Activated CD8-positive, alpha-beta memory T cell treated with anti-CD3 and anti-CD28 coated beads, Interleukin-2, amount 10 ng/mL, durations not matched to agents 7 days and 5 days (primary cell): Measurements from ENCODE around the gene SIAE. TPM values are rescaled to one million over a fixed set of nuclear protein-coding genes. Genes with fewer than 3 reads are reported as not detected.

Source experiments
- ATAC-seq: fragments of 150-1000 bp; cut with Tn5 transposase; one replicate; pipeline ENCODE4 v1.10.0; 2021; ENCODE audit warnings: moderate library complexity
- CTCF ChIA-PET: fragments of 350-600 bp; sonication (Branson Sonifier 250); formaldehyde crosslinking; loops from one replicate; lab custom pipeline; 2021; ENCODE audit warnings: antibody characterized with exemption; lab: Charles Lee
- DNase-seq: peaks from one replicate; pipeline ENCODE4 v3.0.0-alpha.2; 2020
- H3K27ac Mint-ChIP-seq: one replicate; pipeline ENCODE4 v1.8.0; 2021; ENCODE audit warnings: mild to moderate bottlenecking, mixed read lengths
- H3K27me3 Mint-ChIP-seq: one replicate; pipeline ENCODE4 v1.8.0; 2021; ENCODE audit warnings: mixed read lengths
- H3K36me3 Mint-ChIP-seq: one replicate; pipeline ENCODE4 v1.8.0; 2021; ENCODE audit warnings: mild to moderate bottlenecking, mixed read lengths
- H3K4me1 Mint-ChIP-seq: one replicate; pipeline ENCODE4 v1.8.0; 2021; ENCODE audit warnings: mixed read lengths
- H3K4me3 Mint-ChIP-seq: one replicate; pipeline ENCODE4 v1.8.0; 2021; ENCODE audit warnings: mild to moderate bottlenecking, moderate library complexity, mixed read lengths
- H3K9me3 Mint-ChIP-seq: one replicate; pipeline ENCODE4 v1.8.0; 2022; ENCODE audit warnings: low read depth, mixed read lengths
- total RNA-seq, 2 experiments: library from RNA; stranded (reverse); gene quantifications; one replicate each; pipeline ENCODE4 v1.2.3, GENCODE V29; 2021

Gene SIAE
- total RNA-seq, 2 experiments from 2014 or later: 3.8 to 4.1 TPM

- H3K27me3 Mint-ChIP-seq: no peaks in the 10 kb centered on the region
- no peak overlapping the region for H3K27ac Mint-ChIP-seq
- DNase-seq (no peak), ATAC-seq (no peak)
- no peaks in the 10 kb centered on the region for H3K9me3 Mint-ChIP-seq
- CTCF ChIA-PET: interaction anchor here (0.7 to 1.3 kb wide), 3 partner anchors 31 to 159 kb away, joined by 3 read pairs; no protein-coding TSS in a partner anchor
- H3K36me3 Mint-ChIP-seq: peaks cover 29% of the 10 kb centered on the region
- H3K4me3 Mint-ChIP-seq: no peak overlapping the region
- H3K4me1 Mint-ChIP-seq: no peaks in the 10 kb centered on the region
Observed at GRCh38 chr11:124638500-124638899, 35.0 kb downstream of the SIAE start.

DNA sequence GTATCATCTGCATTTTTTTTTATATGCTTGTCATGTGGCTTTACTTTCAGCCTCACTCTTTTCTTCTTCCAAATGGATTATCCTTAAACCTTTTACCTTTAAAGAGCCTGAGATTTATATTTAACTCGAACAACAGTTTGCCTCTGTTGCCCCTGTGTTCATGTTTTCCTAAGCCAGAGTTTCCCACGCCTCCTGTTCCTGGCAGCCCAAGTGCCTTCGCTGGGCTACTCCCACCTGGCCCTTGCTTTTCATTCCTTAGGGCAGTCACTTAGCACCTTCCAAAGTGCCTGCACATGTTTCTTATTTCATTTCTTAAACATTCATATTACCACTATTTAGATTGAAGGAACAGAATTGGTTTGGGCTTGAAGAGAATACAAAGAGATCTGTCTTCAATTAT, 37.6 kb downstream of the SIAE start:
- Mint-ChIP-seq H3K4me3 (no peak overlapping the region), H3K27ac (no peak overlapping the region), H3K4me1 (no peaks in the 10 kb centered on the region), H3K27me3 (no peaks in the 10 kb centered on the region), H3K36me3 (peaks cover 43% of the 10 kb centered on the region), H3K9me3 (no peaks in the 10 kb centered on the region)
- CTCF ChIA-PET: interaction anchor here (1.0 to 1.5 kb wide), 2 partner anchors 8 to 157 kb away, joined by 3 to 4 read pairs; no protein-coding TSS in a partner anchor
- ATAC-seq (no peak), DNase-seq (no peak)

GRCh38 chr11:124633355-124633754, 40.2 kb downstream of the SIAE start:
- no peak overlapping the region for H3K27ac Mint-ChIP-seq
- no peaks in the 10 kb centered on the region for H3K27me3 Mint-ChIP-seq
- DNase-seq (no peak), ATAC-seq (no peak)
- H3K4me3 Mint-ChIP-seq: no peak overlapping the region
- peaks cover 2% of the 10 kb centered on the region for H3K4me1 Mint-ChIP-seq
- no peaks in the 10 kb centered on the region for H3K9me3 Mint-ChIP-seq
- H3K36me3 Mint-ChIP-seq: peaks cover 38% of the 10 kb centered on the region
- CTCF ChIA-PET: interaction anchor here (0.7 to 1.3 kb wide), 3 partner anchors 11 to 218 kb away, joined by 3 read pairs; no protein-coding TSS in a partner anchor

DNA sequence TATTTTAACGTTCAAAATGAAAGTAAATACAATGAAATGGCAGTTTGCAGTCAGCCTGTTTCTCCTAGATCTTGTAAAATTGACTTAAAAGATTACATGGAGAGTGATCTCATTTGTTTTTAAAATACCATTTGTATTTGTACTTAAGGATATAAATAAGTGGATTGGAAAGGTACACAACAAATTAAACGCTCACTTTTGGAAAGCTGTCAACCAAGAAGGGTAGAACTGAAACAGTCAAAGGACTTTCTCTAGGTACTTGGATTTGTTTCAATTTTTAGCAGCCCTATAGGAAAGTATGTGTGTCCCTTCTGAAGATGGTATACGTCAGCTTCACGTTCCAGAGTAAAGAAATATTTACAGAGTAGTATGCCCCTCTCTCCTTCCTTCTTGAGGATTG, 43.6 kb downstream of the SIAE start:
- DNase-seq (no peak), ATAC-seq (no peak)
- Mint-ChIP-seq H3K4me3 (no peak overlapping the region), H3K27ac (no peak overlapping the region), H3K36me3 (peaks cover 43% of the 10 kb centered on the region), H3K4me1 (peaks cover 12% of the 10 kb centered on the region), H3K27me3 (no peaks in the 10 kb centered on the region), H3K9me3 (no peaks in the 10 kb centered on the region)
- CTCF ChIA-PET: no interaction called here

DNA sequence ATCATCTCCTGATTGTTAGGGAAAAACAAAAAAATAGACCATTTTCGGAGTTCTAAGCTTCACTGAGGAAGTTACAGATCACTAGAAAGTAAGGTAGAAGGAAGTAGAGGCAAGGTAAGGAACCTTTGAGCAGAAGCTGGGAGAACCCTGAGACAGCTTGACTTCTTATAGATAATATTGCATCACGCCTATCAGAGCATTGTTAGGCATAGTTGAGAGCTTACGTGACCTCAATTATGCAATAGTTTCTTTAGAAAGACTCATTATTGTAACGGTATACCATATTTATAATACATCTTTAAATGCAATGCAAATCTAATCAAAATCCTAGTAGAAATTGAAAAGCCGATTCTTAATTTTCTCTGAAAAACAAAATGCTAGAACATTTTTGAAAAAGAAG, 46.0 kb downstream of the SIAE start:
- no peak overlapping the region for H3K27ac Mint-ChIP-seq
- ATAC-seq: no peak
- no peak overlapping the region for H3K4me3 Mint-ChIP-seq
- H3K36me3 Mint-ChIP-seq: peaks cover 33% of the 10 kb centered on the region
- no peaks in the 10 kb centered on the region for H3K27me3 Mint-ChIP-seq
- CTCF ChIA-PET: interaction anchor here (0.7 to 1.0 kb wide), 2 partner anchors 15 to 201 kb away, joined by 3 read pairs; no protein-coding TSS in a partner anchor
- no peaks in the 10 kb centered on the region for H3K9me3 Mint-ChIP-seq
- peaks cover 28% of the 10 kb centered on the region for H3K4me1 Mint-ChIP-seq
- DNase-seq: no peak

DNA sequence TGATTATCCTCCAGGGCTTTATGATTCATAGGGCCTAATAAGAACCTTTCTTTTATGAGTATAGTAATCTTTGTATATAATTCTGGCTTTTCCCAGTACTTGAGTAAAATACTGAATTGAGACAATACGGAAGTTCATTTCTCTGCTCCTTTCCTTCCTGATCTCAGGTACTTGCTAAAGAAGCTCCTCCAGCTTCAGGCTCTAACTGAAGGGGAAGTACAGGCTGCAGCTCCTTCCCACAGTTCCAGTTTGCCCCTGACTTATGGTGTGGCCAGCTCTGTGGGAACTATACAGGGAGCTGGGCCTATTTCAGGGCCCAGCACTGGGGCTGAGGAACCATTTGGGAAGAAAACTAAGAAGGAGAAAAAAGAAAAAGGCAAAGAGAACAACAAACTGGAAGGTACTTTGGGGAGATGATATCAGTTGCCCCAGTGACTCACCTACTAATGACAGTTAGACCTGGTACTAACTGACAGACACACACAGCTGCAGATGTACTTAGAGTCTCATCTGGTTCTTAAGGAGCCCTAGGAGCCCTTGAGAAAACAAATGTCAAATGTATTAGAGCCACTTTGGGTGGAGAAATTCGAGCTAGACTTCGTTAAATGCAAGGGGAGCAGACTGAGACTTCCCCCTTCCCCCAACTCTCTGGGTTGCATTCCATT, 47.9 kb downstream of the SIAE start:
- Mint-ChIP-seq H3K9me3 (no peaks in the 10 kb centered on the region), H3K4me3 (no peak overlapping the region), H3K27ac (no peak overlapping the region), H3K27me3 (peaks cover 4% of the 10 kb centered on the region), H3K4me1 (peaks cover 30% of the 10 kb centered on the region), H3K36me3 (peaks cover 27% of the 10 kb centered on the region)
- CTCF ChIA-PET: no interaction called here
- DNase-seq (no peak), ATAC-seq (no peak)

GRCh38 chr11:124623861-124624525, 49.5 kb downstream of the SIAE start:
- ATAC-seq (no peak), DNase-seq (no peak)
- CTCF ChIA-PET: interaction anchor here (1.2 to 1.8 kb wide), 5 partner anchors 20 to 214 kb away, joined by 4 to 8 read pairs (median 5); no protein-coding TSS in a partner anchor
- peaks cover 30% of the 10 kb centered on the region for H3K4me1 Mint-ChIP-seq
- H3K36me3 Mint-ChIP-seq: peaks cover 27% of the 10 kb centered on the region
- peaks cover 10% of the 10 kb centered on the region for H3K27me3 Mint-ChIP-seq
- H3K4me3 Mint-ChIP-seq: peak overlapping the region; percentile 80
- no peaks in the 10 kb centered on the region for H3K9me3 Mint-ChIP-seq
- peak overlapping the region; percentile 81 for H3K27ac Mint-ChIP-seq

DNA sequence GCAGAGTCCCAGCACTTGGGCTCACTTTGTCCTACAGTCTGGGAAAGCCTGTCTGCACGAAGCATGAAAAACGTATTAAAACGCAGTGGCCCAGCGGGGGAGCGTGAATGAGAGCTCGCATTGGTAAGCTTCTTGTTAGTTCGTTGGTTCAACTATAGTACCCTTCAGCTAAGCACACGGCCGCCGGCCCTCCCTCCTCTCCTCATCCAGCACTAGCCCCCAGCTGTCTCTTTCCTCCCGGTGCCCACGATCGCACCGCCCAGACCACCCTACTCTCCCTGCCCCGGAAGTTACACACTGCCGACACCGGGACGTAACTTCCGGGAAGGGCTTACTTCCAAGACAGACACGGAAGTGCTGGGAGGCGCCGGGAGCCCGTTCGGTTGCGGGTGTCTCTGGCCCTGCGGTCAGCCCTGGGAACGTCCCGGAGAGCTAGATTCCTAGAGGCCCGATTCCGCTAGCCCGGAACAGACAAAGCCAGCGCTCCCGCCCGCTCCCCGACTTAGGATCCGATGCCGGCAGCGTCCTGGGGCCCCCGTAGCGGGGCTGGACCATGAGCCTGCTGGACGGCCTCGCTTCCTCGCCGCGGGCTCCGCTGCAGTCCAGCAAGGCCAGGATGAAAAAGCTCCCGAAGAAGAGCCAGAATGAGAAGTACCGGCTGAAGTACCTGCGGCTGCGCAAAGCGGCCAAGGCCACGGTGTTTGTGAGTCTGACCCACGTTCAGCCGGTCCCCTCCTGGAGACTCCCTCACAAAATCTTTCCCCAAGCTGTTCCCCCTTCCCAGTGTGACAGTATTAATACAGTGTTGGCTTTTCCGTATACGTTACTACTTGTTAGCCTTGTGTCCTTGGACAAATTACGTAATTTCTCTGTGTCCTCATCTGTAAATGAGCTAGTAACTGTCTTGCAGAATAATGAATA, 50.7 kb downstream of the SIAE start, which contains the start of gene TBRG1:
TSS of gene TBRG1 (plus strand) at position 334 of the 921 bp plus-strand sequence. CDS start at position 554, 220 bp downstream.
- Mint-ChIP-seq H3K27ac (peak within 1 kb of the TSS; percentile 81), H3K4me3 (peak within 1 kb of the TSS; percentile 80), H3K36me3 (peaks cover 23% of the 10 kb centered on the region), H3K27me3 (peaks cover 10% of the 10 kb centered on the region), H3K9me3 (no peaks in the 10 kb centered on the region), H3K4me1 (peaks cover 27% of the 10 kb centered on the region)
- CTCF ChIA-PET: interaction anchor here (0.9 to 1.8 kb wide), 6 partner anchors 47 to 215 kb away, joined by 3 to 8 read pairs (median 4); no protein-coding TSS in a partner anchor
- ATAC-seq (peak; percentile 99), DNase-seq (peak; percentile 90)

- CTCF ChIA-PET: no interaction called here
- H3K27ac Mint-ChIP-seq: no peak overlapping the region
- ATAC-seq: no peak
Observed at GRCh38 chr11:124618863-124619262, 54.7 kb downstream of the SIAE start.

GRCh38 chr11:124612567-124613246, 60.8 kb downstream of the SIAE start:
- ATAC-seq (no peak), DNase-seq (no peak)
- CTCF ChIA-PET: no interaction called here
- Mint-ChIP-seq H3K4me3 (no peak overlapping the region), H3K4me1 (peaks cover 15% of the 10 kb centered on the region), H3K27ac (no peak overlapping the region), H3K27me3 (peaks cover 4% of the 10 kb centered on the region), H3K36me3 (no peaks in the 10 kb centered on the region), H3K9me3 (no peaks in the 10 kb centered on the region)

More at GRCh38 chr11:124618863-124619262, 54.7 kb downstream of the SIAE start:
- Mint-ChIP-seq H3K27me3 (peaks cover 11% of the 10 kb centered on the region), H3K9me3 (no peaks in the 10 kb centered on the region), H3K36me3 (peaks cover 1% of the 10 kb centered on the region), H3K4me3 (no peak overlapping the region), H3K4me1 (peaks cover 7% of the 10 kb centered on the region)
- DNase-seq: no peak

DNA sequence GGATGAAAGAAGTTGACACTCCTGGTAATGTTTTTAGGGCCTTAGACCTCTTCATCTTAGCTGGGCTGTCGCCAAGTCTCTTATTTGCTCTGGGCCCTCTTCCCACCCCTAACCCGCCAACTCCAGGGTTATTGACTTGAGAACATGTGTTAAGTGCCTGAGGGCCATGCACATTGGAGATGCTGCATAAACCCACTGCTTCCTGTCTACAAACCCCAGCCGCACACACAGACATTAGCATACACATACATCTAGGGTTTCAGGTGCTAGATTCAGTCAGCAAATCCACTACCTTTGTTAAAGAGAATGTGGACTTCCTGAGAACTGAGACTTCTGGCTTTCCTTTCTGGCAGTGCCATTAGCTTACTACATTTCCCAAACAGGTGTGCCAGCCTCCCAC, 61.5 kb downstream of the SIAE start:
- H3K27me3 Mint-ChIP-seq: peaks cover 5% of the 10 kb centered on the region
- ATAC-seq: peak; percentile 87
- H3K36me3 Mint-ChIP-seq: no peaks in the 10 kb centered on the region
- no peak overlapping the region for H3K4me3 Mint-ChIP-seq
- H3K9me3 Mint-ChIP-seq: no peaks in the 10 kb centered on the region
- H3K27ac Mint-ChIP-seq: no peak overlapping the region
- CTCF ChIA-PET: interaction anchor here (1.9 kb wide), 1 partner anchor 8 kb away, joined by 5 read pairs; no protein-coding TSS in a partner anchor
- H3K4me1 Mint-ChIP-seq: peaks cover 15% of the 10 kb centered on the region
- DNase-seq: peak; percentile 74

- Mint-ChIP-seq H3K27ac (no peak within 1 kb of the TSS), H3K4me3 (no peak within 1 kb of the TSS), H3K36me3 (no peaks in the 10 kb centered on the region), H3K4me1 (peaks cover 15% of the 10 kb centered on the region), H3K9me3 (no peaks in the 10 kb centered on the region), H3K27me3 (peaks cover 6% of the 10 kb centered on the region)
- DNase-seq: no peak
- CTCF ChIA-PET: interaction anchor here (0.7 to 1.9 kb wide), 2 partner anchors 9 to 33 kb away, joined by 3 to 5 read pairs; no protein-coding TSS in a partner anchor
- ATAC-seq: no peak
Observed at GRCh38 chr11:124611064-124611463, 62.5 kb downstream of the SIAE start, which contains the start of gene PANX3. TSS of gene PANX3 (plus strand) at chr11:124611428. CDS start at chr11:124611557, 129 bp downstream.
